Measurements from ENCODE around the gene GSTM3.
"Not testable (repeated sequence)": the region's sequence is repeated elsewhere in the genome, so short reads cannot be mapped to it uniquely, and the experiment has no call there.

GSTM3 gene

DNA sequence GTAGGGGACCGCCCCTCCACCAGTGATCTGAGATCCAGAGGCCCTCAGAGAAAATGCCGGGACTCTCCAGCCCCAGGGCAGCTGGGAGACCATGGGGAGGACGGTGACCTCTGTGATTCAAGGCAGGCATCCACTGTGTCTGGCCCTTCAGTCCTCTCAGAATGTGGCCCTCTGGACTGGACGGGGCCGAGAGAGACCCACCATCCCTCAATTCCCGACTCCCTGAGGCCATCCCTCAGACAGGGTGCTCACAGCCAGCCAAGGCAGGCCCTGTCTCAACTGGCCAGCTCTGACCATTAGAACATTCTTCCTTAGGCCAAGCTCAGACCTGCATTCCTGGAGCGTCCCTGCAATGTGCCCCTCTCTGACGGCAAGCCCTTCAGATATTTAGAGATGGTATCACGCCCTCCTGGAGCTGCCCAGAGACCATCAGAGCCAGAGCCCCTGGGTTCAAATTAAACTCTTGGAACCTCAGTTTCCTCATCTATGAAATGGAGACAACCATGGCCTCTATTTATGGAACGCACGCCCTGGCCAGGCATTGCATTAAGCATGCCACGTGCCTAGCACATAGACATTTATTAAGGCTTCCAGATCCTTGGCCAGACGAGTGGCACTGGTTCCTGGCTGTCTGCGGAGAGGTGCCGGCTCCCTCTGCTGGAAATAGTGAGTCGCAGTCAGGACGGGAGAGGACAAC lies 32.5 kb upstream of the GSTM3 start:
- H3K4me3 ChIP-seq (ENCODE audit: low read depth in 1 of 2, low read length in 2 of 2): no peak overlapping the region
- H3K27ac ChIP-seq (ENCODE audit: low read depth, low read length): no peak overlapping the region
- H3K36me3 ChIP-seq (ENCODE audit: insufficient read depth, low read length): no peaks in the 10 kb centered on the region
- H3K9ac ChIP-seq (ENCODE audit: low read length): no peak overlapping the region
- H3K4me1 ChIP-seq (ENCODE audit: insufficient read depth, low read length): peaks cover 10% of the 10 kb centered on the region
- no peaks in the 10 kb centered on the region for H3K27me3 ChIP-seq (ENCODE audit: control insufficient read depth in 1 of 2, insufficient read depth in 2 of 2, low read length in 2 of 2)
- H3K9me3 ChIP-seq (ENCODE audit: low read length): no peaks in the 10 kb centered on the region

DNA sequence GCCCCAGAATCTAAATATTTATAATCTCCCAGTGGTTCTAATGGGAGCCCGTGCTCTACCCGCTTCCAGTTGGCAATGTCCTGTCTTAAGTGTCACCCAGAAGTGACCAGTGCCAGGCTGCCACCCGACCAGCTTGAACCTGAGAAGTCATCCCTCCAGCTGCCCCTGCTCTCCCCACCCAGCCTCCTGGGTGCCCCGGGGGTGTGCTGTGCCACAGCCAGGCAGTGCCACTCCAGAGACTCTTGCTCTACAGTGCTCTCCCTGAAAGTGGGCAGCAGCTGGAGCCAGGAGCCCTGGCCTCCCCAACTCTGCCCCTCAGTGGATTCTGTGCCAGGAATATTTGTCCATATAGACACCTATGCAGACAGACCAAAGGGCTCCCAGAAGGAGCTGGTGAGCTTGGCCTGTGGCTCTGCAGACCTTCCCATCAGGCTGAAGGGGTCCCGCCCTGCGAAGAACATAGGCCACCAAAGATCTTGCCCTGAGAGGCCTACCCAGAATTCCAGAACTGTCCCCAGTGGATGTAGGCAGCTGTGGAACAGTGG lies 31.9 kb upstream of the GSTM3 start:
- no peaks in the 10 kb centered on the region for H3K36me3 ChIP-seq (ENCODE audit: insufficient read depth, low read length)
- no peaks in the 10 kb centered on the region for H3K27me3 ChIP-seq (ENCODE audit: control insufficient read depth in 1 of 2, insufficient read depth in 2 of 2, low read length in 2 of 2)
- peaks cover 10% of the 10 kb centered on the region for H3K4me1 ChIP-seq (ENCODE audit: insufficient read depth, low read length)
- H3K27ac ChIP-seq (ENCODE audit: low read depth, low read length): no peak overlapping the region
- H3K9me3 ChIP-seq (ENCODE audit: low read length): no peaks in the 10 kb centered on the region
- H3K4me3 ChIP-seq (ENCODE audit: low read depth in 1 of 2, low read length in 2 of 2): no peak overlapping the region
- H3K9ac ChIP-seq (ENCODE audit: low read length): no peak overlapping the region

DNA sequence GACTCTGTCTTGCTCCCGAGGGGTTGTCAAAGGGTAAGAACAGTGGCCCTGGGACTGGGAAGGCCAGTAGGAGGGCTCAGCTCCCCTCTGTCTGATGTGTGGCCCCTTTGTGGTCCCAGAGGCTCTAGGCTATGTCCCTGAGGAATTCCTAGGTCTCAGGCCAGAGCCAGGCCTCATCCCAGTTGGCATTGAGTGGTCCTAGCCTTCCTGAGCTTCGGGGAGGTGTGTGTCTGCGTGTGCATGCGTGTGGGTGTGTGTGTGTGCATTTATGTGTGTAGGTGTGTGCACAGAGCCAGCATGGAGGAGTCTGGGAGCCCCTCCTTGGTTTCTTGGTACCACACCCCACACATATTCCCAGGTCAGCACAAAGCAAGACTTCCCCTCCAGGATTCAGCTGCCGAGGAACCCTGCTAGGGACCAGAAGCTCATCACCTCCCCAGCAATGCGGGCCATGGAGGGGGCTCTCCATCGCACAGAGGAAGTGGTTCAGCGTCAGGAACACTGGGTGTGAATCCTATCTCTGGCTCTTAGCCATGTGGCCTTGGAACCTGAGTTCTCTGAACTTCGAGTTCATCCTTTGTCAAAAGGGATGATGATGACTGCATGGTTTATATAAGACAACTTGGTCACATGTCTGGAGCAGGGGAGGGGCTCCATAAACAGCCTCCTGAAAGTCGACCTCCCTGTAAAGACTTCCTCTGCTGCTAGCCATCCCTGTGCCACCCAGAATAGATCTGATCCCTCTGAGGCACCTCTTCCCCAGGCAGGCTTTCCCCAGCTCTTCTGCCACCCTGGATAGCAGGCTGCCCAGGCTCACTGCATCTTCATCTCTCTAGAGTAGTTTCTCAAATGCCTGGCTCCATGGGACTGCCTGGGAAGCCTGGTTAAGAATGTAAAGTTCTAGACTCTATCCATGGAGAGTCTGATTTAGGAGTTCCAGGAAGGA lies 31.1 kb upstream of the GSTM3 start:
- no peaks in the 10 kb centered on the region for H3K9me3 ChIP-seq (ENCODE audit: low read length)
- no peak overlapping the region for H3K27ac ChIP-seq (ENCODE audit: low read depth, low read length)
- H3K36me3 ChIP-seq (ENCODE audit: insufficient read depth, low read length): no peaks in the 10 kb centered on the region
- no peak overlapping the region for H3K4me3 ChIP-seq (ENCODE audit: low read depth in 1 of 2, low read length in 2 of 2)
- H3K9ac ChIP-seq (ENCODE audit: low read length): no peak overlapping the region
- peaks cover 6% of the 10 kb centered on the region for H3K4me1 ChIP-seq (ENCODE audit: insufficient read depth, low read length)
- H3K27me3 ChIP-seq (ENCODE audit: control insufficient read depth in 1 of 2, insufficient read depth in 2 of 2, low read length in 2 of 2): no peaks in the 10 kb centered on the region

DNA sequence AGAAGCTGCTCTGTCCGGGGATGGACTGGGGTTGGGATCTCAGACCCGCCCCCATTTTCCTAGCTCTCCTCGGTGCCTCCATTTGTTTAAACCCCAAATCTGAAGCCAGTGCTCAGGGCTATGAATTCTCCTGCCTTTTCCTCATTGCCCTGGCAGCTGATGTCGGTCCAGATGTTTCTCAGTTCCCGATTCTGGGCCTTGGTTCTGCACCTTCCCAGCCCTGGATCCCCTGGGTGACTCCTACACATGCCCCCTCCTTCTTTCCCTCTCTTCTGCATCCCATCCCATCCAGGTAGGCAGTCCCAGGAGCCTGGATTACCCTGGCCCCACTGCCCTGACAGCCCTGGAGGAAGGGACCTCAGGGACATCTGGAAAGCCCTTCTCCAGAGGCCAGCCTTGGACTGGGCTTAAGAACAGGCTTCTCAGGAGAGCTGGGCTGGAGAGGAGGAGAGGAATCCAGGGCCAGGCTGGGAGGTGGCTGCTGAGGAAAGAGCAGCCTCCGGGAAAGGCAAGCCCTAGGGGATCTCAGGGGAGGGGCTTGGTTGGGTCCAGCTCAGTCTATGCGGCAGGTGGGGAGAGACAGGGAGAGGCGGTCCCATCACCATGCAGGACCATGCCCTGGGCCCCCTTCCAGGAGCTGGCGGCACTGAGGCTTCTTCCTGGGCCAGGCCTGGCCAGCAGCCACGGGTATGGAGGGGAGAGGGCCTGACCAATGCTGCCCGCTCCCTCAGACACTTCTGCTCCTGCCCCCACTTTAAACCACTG lies 29.7 kb upstream of the GSTM3 start:
- Histone ChIP-seq H3K9ac (ENCODE audit: low read length) (no peak overlapping the region), H3K4me3 (ENCODE audit: low read depth in 1 of 2, low read length in 2 of 2) (no peak overlapping the region), H3K9me3 (ENCODE audit: low read length) (no peaks in the 10 kb centered on the region), H3K36me3 (ENCODE audit: insufficient read depth, low read length) (no peaks in the 10 kb centered on the region), H3K27me3 (ENCODE audit: control insufficient read depth in 1 of 2, insufficient read depth in 2 of 2, low read length in 2 of 2) (no peaks in the 10 kb centered on the region), H3K27ac (ENCODE audit: low read depth, low read length) (no peak overlapping the region), H3K4me1 (ENCODE audit: insufficient read depth, low read length) (peaks cover 4% of the 10 kb centered on the region)

DNA sequence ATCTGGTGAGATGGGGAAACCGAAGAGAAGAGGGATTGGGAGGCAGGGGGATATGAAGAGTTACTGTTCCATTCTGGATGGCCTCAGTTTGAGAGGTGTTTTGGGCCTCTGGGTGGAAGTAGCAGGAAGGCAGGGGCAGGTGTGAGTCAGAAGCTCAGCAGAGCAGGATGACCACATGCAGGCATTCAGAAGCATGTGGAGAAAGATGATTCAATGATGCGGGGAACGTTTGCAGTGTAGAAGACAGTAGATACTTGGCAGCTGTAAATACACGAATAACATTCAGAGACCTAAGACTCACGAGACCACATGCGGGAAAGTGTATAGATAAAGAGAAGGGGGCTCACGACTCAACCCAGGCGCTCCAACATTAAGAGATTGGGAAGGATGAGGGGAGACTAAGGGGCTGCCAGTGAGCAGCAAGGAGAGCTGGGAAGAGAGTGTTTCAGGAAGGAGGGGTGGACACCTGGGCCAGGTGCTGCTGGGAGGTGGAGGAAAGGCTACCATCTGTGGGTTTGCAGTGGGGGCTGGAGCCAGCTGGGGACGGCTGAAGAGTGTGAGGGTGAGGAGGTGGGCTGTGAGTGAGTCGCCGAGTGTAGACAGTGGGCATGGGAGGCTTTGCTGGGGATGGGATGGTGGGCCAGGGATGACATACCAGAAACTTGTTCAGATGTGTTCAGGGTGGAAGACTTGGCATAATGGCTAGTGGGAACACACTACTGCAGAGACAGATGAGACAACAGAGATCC lies 28.7 kb upstream of the GSTM3 start:
- Histone ChIP-seq H3K9ac (ENCODE audit: low read length) (no peak overlapping the region), H3K4me1 (ENCODE audit: insufficient read depth, low read length) (peaks cover 4% of the 10 kb centered on the region), H3K9me3 (ENCODE audit: low read length) (no peaks in the 10 kb centered on the region)

DNA sequence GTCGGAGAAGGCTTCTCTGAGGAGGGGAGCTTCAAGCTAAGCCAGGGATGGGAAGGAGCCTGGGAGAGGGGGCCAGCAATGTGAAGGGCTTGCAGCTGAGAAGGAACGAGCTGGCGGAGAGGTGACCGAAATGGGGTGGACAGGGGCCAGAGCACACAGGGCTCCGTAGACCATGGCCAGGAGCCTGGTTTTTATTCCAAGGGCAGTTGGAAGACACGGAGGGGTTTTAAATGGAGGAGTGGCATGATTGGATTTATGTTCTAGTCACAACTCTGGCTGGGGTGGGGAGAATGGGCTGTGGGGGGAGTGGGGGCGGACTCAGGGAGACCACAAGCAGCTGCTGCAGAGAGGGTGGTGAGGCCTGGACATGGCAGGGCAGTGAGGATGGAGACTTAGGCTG lies 28.0 kb upstream of the GSTM3 start:
- Histone ChIP-seq H3K36me3 (ENCODE audit: insufficient read depth, low read length) (no peaks in the 10 kb centered on the region), H3K4me3 (ENCODE audit: low read depth in 1 of 2, low read length in 2 of 2) (no peak overlapping the region), H3K27me3 (ENCODE audit: control insufficient read depth in 1 of 2, insufficient read depth in 2 of 2, low read length in 2 of 2) (no peaks in the 10 kb centered on the region), H3K4me1 (ENCODE audit: insufficient read depth, low read length) (peaks cover 4% of the 10 kb centered on the region), H3K9ac (ENCODE audit: low read length) (no peak overlapping the region), H3K9me3 (ENCODE audit: low read length) (no peaks in the 10 kb centered on the region), H3K27ac (ENCODE audit: low read depth, low read length) (no peak overlapping the region)

More for the DNA sequence above, 28.7 kb upstream of the GSTM3 start:
- no peak overlapping the region for H3K27ac ChIP-seq (ENCODE audit: low read depth, low read length)
- no peaks in the 10 kb centered on the region for H3K36me3 ChIP-seq (ENCODE audit: insufficient read depth, low read length)
- H3K27me3 ChIP-seq (ENCODE audit: control insufficient read depth in 1 of 2, insufficient read depth in 2 of 2, low read length in 2 of 2): no peaks in the 10 kb centered on the region
- no peak overlapping the region for H3K4me3 ChIP-seq (ENCODE audit: low read depth in 1 of 2, low read length in 2 of 2)

DNA sequence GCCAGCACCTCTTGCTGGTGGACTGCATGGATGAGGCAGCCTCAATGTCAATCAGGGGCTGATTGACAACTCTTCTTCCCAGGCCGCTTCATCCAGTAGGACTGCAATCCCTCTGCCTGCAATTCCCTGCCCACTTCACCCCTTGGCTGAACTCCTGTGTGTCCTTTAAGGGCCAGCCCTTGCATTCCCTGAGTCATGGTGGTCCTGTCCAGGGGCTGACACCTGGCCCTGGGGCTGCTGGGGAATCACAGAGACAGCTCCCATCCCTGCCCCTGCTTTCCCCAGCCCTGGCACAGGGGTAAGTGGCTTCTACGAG lies 27.5 kb upstream of the GSTM3 start:
- no peak overlapping the region for H3K4me3 ChIP-seq (ENCODE audit: low read depth in 1 of 2, low read length in 2 of 2)
- no peaks in the 10 kb centered on the region for H3K36me3 ChIP-seq (ENCODE audit: insufficient read depth, low read length)
- H3K9me3 ChIP-seq (ENCODE audit: low read length): no peaks in the 10 kb centered on the region
- H3K27ac ChIP-seq (ENCODE audit: low read depth, low read length): no peak overlapping the region
- H3K9ac ChIP-seq (ENCODE audit: low read length): no peak overlapping the region
- H3K4me1 ChIP-seq (ENCODE audit: insufficient read depth, low read length): peaks cover 2% of the 10 kb centered on the region
- H3K27me3 ChIP-seq (ENCODE audit: control insufficient read depth in 1 of 2, insufficient read depth in 2 of 2, low read length in 2 of 2): no peaks in the 10 kb centered on the region

DNA sequence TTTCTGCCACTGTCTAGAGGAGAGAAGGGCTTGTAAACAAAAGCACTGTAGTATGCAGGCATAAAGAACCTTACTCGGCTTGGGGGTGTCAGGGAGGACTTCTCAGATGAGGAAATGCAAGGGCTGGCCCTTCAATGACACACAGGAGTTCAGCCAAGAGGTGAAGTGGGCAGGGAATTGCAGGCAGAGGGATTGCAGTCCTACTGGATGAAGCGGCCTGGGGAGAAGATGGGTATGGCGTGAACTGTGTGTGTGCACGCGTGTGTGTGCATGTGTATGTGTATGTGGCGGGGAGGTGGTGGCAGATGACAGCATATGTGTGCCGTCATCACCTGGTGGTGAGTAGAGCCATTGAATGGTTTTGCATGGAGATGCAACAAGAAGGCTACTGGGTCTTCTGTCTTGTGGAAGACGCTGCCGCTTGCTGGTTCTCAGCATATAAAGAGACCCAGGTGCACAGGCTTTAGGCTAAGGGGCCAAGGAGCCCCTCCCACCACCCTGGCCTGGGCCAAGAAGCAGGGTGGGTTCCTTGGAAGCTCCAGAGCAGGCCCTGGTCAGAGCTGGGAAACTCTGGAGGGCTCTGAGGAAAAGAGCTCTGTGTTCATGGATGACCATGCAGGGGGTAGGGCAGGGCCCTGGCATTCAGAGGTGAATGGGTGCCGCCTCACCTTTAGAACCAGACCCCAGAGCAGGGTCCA lies 26.9 kb upstream of the GSTM3 start:
- Histone ChIP-seq H3K4me1 (ENCODE audit: insufficient read depth, low read length) (no peaks in the 10 kb centered on the region), H3K4me3 (ENCODE audit: low read depth in 1 of 2, low read length in 2 of 2) (no peak overlapping the region), H3K9me3 (ENCODE audit: low read length) (no peaks in the 10 kb centered on the region), H3K27ac (ENCODE audit: low read depth, low read length) (no peak overlapping the region), H3K36me3 (ENCODE audit: insufficient read depth, low read length) (no peaks in the 10 kb centered on the region), H3K27me3 (ENCODE audit: control insufficient read depth in 1 of 2, insufficient read depth in 2 of 2, low read length in 2 of 2) (no peaks in the 10 kb centered on the region), H3K9ac (ENCODE audit: low read length) (no peak overlapping the region)

DNA sequence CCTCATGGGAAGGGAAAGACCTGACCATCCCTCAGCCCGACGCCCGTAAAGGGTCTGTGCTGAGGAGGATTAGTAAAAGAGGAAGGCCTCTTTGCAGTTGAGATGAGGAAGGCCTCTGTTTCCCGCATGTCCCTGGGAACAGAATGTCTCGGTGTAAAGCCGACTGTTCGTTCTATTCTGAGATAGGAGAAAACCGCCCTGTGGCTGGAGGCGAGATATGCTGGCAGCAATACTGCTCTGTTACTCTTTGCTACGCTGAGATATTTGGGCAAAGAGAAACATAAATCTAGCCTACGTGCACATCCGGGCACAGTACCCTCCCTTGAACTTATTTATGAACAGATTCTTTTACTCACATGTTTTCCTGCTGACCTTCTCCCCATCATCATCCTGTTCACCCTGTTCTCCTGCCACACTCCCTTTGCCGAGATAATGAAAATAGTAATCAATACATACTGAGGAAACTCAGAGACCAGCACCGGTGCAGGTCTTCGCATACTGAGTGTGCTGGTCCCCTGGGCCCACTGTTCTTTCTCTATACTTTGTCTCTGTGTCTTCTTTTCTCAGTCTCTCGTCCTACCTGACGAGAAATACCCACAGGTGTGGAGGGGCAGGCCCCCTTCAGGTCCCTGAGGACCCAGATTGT lies 26.3 kb upstream of the GSTM3 start:
- H3K27ac ChIP-seq (ENCODE audit: low read depth, low read length); H3K4me3 ChIP-seq (ENCODE audit: low read depth in 1 of 2, low read length in 2 of 2); H3K9me3 ChIP-seq (ENCODE audit: low read length); H3K27me3 ChIP-seq (ENCODE audit: control insufficient read depth in 1 of 2, insufficient read depth in 2 of 2, low read length in 2 of 2); H3K9ac ChIP-seq (ENCODE audit: low read length); H3K4me1 ChIP-seq (ENCODE audit: insufficient read depth, low read length); H3K36me3 ChIP-seq (ENCODE audit: insufficient read depth, low read length): not testable (repeated sequence)

DNA sequence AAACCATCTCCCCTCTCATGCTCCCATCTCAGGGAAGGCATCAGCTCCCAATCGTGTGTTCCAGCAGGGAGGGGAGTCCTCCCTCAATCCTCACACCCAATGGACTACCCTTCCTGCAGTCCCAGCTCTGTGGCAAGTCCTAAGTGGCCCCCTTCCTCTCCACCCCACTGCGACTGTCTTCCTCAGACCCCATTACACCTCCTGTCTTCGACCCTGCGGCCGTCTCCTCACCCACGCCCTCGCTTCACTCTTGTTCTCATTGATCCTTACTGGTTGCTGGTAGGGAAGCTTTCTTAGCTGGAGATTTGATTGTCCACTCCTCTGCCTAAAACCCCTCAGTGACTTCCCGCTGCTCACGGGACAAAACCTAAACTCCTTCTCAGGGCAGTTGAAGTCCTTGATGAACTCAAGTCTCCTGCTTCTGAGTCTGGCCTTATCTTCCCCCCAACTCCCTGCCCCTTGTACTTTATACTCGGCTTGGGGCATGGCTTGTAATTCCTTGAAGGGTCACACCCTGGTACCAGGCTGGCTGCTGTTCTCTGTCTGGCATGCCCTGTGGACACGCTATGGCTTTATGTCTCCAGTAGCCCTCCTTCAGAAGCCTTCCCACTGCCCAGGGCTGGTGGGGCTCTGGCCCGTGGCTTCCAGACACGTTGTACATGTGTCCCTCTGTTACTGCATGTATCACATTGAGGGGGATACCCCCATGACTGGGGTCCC lies 25.2 kb upstream of the GSTM3 start:
- Histone ChIP-seq H3K4me1 (ENCODE audit: insufficient read depth, low read length) (no peaks in the 10 kb centered on the region), H3K27ac (ENCODE audit: low read depth, low read length) (no peak overlapping the region), H3K9ac (ENCODE audit: low read length) (no peak overlapping the region)

More for the DNA sequence above, 25.2 kb upstream of the GSTM3 start:
- H3K36me3 ChIP-seq (ENCODE audit: insufficient read depth, low read length): no peaks in the 10 kb centered on the region
- H3K9me3 ChIP-seq (ENCODE audit: low read length): no peaks in the 10 kb centered on the region
- no peaks in the 10 kb centered on the region for H3K27me3 ChIP-seq (ENCODE audit: control insufficient read depth in 1 of 2, insufficient read depth in 2 of 2, low read length in 2 of 2)
- no peak overlapping the region for H3K4me3 ChIP-seq (ENCODE audit: low read depth in 1 of 2, low read length in 2 of 2)
